K562 (cell line): ENCODE data around the gene C15orf61. TPM values are rescaled to one million over a fixed set of nuclear protein-coding genes. Genes with fewer than 3 reads are reported as not detected.
A peak's percentile ranks its signal among the peaks of the same experiment; 100 is the strongest.

ENCODE experiments used
- EP300 ChIP-seq: IDR thresholded peaks from 2 replicates; pipeline ENCODE4 v1.6.1; 2012; ENCODE audit warnings: low read length, improper control_type of control experiment
- FOS ChIP-seq: IDR thresholded peaks from 3 replicates; pipeline ENCODE4 v1.6.1; 2011; ENCODE audit not compliant: insufficient read length; ENCODE audit errors: extremely low read depth
- HCFC1 ChIP-seq: IDR thresholded peaks from 2 replicates; pipeline ENCODE4 v1.6.1; 2012; ENCODE audit warnings: low read depth, low read length, improper control_type of control experiment
- LEF1 ChIP-seq: fragments of 450-650 bp; IDR thresholded peaks from 2 replicates; pipeline ENCODE4 v1.6.1; 2016; ENCODE audit warnings: mild to moderate bottlenecking
- MXI1 ChIP-seq: IDR thresholded peaks from 2 replicates; pipeline ENCODE4 v1.6.1; 2011; ENCODE audit warnings: low read depth, mild to moderate bottlenecking, improper control_type of control experiment, low read length
- MYBL2 ChIP-seq, 2 experiments: fragments of 450-650 bp in 1 of 2; sonication (generic) in 1 of 2; formaldehyde crosslinking in 1 of 2; IDR thresholded peaks; 2 replicates each; pipeline versions ENCODE4 v1.6.1 to v1.8.1; 2017 to 2022; ENCODE audit warnings: borderline replicate concordance in 1 of 2, inconsistent platforms in 1 of 2, low read depth in 1 of 2, mild to moderate bottlenecking in 1 of 2, missing genetic modification reagents in 1 of 2, moderate library complexity in 1 of 2
- SIN3B ChIP-seq: fragments of 450-650 bp; IDR thresholded peaks from 2 replicates; pipeline ENCODE4 v1.6.1; 2017; ENCODE audit warnings: low read depth, mild to moderate bottlenecking, moderate library complexity
- ZFPM2 ChIP-seq: fragments of 250-450 bp; sonication (Bioruptor Pico); IDR thresholded peaks from 2 replicates; pipeline ENCODE4 v1.5.1; 2022; ENCODE audit warnings: mild to moderate bottlenecking
- ZNF717 ChIP-seq: fragments of 250-450 bp; sonication (Bioruptor Pico); IDR thresholded peaks from 2 replicates; pipeline ENCODE4 v1.5.0; 2021
- polyA plus RNA-seq, 8 experiments: library from polyadenylated mRNA; depleted of rRNA in 4 of 8; stranded (reverse) in 5 of 8; unstranded in 3 of 8; fragments of >200 nt; fragmentation: Nextera tagmentation in 2 of 8; fragmentation: Illumina TruSeq in 1 of 8; extraction: Ambion mirVana in 2 of 8; extraction: Trizol in 1 of 8; gene quantifications; 2 replicates each; pipeline versions ENCODE4 v1.2.1 to v1.2.3, GENCODE V29; 2011 to 2014; ENCODE audit warnings: inconsistent platforms in 1 of 8, missing spikeins in 1 of 8
- total RNA-seq, 7 experiments: library from RNA; depleted of rRNA in 6 of 7; stranded (reverse); fragments of >200 nt in 6 of 7; fragmentation: Illumina TruSeq in 2 of 7; extraction: Trizol in 2 of 7; gene quantifications; 2 replicates each; pipeline versions ENCODE4 v1.2.1 to v1.2.3, GENCODE V29; 2011 to 2021; ENCODE audit warnings: low replicate concordance in 1 of 7
- TF ChIP-seq, protein P1 (sequence below): fragments of 450-650 bp; IDR thresholded peaks from 2 replicates; pipeline ENCODE4 v1.6.1; 2016; ENCODE audit warnings: low read depth
- TF ChIP-seq, protein P2 (sequence below), 2 experiments: fragments of 450-650 bp; IDR thresholded peaks; 2 replicates each; pipeline ENCODE4 v1.6.1; 2016
- TF ChIP-seq, protein P3 (sequence below): fragments of 250-450 bp; sonication (Bioruptor Pico); IDR thresholded peaks from 2 replicates; pipeline ENCODE4 v1.6.1; 2021; ENCODE audit warnings: mild to moderate bottlenecking
- TF ChIP-seq, protein P4 (sequence below): IDR thresholded peaks from 3 replicates; pipeline ENCODE4 v1.6.1; 2011; ENCODE audit warnings: borderline replicate concordance, mild to moderate bottlenecking, moderate library complexity; ENCODE audit not compliant: insufficient read length; ENCODE audit errors: extremely low read depth
- TF ChIP-seq, protein P5 (sequence below): fragments of 250-450 bp; sonication (Bioruptor Pico); IDR thresholded peaks from 2 replicates; pipeline ENCODE4 v1.8.0; 2022; ENCODE audit warnings: inconsistent platforms, mild to moderate bottlenecking, moderate library complexity, borderline replicate concordance

The C15orf61 gene
- total and polyA plus RNA-seq, 9 of the 15 experiments (the other 6 are each of a cell fraction or from before 2014, with no cell fraction given), result 1.6 to 10.5 (median 4.3) TPM

DNA sequence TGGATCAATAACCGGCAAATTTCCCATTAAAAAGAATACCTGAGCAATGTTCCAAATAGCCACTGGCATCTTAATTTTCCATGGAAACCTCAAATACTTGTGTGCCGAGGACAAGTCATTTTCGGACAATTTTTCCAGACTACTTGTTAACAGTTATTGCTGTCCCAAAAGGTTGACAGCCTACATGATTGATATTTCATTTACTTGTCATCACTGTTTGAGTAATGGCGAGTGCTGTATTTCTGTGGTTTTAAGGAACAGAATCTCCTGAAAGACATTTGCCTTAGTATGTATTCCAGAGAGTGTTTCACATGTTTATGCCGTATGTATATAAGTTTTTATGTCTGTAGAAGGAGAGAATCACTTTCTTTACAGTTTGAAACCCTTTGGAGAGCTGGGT, 58.2 kb downstream of the C15orf61 start (continued):
- TF ChIP-seq, protein P1, sequence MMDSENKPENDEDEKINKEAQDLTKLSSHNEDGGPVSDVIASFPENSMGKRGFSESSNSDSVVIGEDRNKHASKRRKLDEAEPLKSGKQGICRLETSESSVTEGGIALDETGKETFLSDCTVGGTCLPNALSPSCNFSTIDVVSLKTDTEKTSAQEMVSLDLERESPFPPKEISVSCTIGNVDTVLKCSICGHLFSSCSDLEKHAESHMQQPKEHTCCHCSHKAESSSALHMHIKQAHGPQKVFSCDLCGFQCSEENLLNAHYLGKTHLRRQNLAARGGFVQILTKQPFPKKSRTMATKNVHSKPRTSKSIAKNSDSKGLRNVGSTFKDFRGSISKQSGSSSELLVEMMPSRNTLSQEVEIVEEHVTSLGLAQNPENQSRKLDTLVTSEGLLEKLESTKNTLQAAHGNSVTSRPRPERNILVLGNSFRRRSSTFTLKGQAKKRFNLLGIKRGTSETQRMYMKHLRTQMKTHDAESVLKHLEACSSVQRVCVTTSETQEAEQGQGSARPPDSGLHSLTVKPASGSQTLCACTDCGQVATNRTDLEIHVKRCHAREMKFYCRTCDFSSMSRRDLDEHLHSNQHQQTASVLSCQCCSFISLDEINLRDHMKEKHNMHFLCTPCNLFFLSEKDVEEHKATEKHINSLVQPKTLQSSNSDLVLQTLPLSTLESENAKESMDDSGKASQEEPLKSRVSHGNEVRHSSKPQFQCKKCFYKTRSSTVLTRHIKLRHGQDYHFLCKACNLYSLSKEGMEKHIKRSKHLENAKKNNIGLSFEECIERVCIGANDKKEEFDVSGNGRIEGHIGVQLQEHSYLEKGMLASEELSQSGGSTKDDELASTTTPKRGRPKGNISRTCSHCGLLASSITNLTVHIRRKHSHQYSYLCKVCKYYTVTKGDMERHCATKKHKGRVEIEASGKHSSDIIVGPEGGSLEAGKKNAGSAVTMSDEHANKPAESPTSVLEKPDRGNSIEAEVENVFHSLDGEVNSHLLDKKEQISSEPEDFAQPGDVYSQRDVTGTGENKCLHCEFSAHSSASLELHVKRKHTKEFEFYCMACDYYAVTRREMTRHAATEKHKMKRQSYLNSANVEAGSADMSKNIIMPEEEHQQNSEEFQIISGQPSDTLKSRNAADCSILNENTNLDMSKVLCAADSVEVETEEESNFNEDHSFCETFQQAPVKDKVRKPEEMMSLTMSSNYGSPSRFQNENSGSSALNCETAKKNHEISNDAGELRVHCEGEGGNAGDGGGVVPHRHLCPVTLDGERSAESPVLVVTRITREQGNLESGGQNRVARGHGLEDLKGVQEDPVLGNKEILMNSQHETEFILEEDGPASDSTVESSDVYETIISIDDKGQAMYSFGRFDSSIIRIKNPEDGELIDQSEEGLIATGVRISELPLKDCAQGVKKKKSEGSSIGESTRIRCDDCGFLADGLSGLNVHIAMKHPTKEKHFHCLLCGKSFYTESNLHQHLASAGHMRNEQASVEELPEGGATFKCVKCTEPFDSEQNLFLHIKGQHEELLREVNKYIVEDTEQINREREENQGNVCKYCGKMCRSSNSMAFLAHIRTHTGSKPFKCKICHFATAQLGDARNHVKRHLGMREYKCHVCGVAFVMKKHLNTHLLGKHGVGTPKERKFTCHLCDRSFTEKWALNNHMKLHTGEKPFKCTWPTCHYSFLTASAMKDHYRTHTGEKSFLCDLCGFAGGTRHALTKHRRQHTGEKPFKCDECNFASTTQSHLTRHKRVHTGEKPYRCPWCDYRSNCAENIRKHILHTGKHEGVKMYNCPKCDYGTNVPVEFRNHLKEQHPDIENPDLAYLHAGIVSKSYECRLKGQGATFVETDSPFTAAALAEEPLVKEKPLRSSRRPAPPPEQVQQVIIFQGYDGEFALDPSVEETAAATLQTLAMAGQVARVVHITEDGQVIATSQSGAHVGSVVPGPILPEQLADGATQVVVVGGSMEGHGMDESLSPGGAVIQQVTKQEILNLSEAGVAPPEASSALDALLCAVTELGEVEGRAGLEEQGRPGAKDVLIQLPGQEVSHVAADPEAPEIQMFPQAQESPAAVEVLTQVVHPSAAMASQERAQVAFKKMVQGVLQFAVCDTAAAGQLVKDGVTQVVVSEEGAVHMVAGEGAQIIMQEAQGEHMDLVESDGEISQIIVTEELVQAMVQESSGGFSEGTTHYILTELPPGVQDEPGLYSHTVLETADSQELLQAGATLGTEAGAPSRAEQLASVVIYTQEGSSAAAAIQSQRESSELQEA, result no peak
- no peak for TF ChIP-seq MXI1
- TF ChIP-seq ZFPM2 (CRISPR knock-in tag), result no peak
- TF ChIP-seq EP300, result peak; percentile 62; the same call in 1 of the 2 replicates
- peak; percentile 69; the same call in 1 of the 2 replicates for TF ChIP-seq LEF1
- TF ChIP-seq, protein P2, sequence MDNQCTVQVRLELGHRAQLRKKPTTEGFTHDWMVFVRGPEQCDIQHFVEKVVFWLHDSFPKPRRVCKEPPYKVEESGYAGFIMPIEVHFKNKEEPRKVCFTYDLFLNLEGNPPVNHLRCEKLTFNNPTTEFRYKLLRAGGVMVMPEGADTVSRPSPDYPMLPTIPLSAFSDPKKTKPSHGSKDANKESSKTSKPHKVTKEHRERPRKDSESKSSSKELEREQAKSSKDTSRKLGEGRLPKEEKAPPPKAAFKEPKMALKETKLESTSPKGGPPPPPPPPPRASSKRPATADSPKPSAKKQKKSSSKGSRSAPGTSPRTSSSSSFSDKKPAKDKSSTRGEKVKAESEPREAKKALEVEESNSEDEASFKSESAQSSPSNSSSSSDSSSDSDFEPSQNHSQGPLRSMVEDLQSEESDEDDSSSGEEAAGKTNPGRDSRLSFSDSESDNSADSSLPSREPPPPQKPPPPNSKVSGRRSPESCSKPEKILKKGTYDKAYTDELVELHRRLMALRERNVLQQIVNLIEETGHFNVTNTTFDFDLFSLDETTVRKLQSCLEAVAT (IDR thresholded peaks at IDR 0.05), result no peak
- no peak for TF ChIP-seq HCFC1
- no peak for TF ChIP-seq SIN3B
- TF ChIP-seq ZNF717 (CRISPR knock-in tag), result no peak
- no peak for TF ChIP-seq FOS
- no peak for TF ChIP-seq MYBL2 (IDR thresholded peaks at IDR 0.05; ENCODE audit: low read depth)
- TF ChIP-seq MYBL2 (CRISPR knock-in tag; IDR thresholded peaks at IDR 0.05; ENCODE audit: borderline replicate concordance), result no peak
- TF ChIP-seq, protein P3, sequence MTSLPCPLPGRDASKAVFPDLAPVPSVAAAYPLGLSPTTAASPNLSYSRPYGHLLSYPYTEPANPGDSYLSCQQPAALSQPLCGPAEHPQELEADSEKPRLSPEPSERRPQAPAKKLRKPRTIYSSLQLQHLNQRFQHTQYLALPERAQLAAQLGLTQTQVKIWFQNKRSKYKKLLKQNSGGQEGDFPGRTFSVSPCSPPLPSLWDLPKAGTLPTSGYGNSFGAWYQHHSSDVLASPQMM (CRISPR knock-in tag), result no peak
- TF ChIP-seq, protein P4, sequence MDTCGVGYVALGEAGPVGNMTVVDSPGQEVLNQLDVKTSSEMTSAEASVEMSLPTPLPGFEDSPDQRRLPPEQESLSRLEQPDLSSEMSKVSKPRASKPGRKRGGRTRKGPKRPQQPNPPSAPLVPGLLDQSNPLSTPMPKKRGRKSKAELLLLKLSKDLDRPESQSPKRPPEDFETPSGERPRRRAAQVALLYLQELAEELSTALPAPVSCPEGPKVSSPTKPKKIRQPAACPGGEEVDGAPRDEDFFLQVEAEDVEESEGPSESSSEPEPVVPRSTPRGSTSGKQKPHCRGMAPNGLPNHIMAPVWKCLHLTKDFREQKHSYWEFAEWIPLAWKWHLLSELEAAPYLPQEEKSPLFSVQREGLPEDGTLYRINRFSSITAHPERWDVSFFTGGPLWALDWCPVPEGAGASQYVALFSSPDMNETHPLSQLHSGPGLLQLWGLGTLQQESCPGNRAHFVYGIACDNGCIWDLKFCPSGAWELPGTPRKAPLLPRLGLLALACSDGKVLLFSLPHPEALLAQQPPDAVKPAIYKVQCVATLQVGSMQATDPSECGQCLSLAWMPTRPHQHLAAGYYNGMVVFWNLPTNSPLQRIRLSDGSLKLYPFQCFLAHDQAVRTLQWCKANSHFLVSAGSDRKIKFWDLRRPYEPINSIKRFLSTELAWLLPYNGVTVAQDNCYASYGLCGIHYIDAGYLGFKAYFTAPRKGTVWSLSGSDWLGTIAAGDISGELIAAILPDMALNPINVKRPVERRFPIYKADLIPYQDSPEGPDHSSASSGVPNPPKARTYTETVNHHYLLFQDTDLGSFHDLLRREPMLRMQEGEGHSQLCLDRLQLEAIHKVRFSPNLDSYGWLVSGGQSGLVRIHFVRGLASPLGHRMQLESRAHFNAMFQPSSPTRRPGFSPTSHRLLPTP, result no peak
- TF ChIP-seq, protein P5, sequence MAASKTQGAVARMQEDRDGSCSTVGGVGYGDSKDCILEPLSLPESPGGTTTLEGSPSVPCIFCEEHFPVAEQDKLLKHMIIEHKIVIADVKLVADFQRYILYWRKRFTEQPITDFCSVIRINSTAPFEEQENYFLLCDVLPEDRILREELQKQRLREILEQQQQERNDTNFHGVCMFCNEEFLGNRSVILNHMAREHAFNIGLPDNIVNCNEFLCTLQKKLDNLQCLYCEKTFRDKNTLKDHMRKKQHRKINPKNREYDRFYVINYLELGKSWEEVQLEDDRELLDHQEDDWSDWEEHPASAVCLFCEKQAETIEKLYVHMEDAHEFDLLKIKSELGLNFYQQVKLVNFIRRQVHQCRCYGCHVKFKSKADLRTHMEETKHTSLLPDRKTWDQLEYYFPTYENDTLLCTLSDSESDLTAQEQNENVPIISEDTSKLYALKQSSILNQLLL, result no peak
